Measurements from ENCODE around the gene ABHD6.

Gene ABHD6

DNA sequence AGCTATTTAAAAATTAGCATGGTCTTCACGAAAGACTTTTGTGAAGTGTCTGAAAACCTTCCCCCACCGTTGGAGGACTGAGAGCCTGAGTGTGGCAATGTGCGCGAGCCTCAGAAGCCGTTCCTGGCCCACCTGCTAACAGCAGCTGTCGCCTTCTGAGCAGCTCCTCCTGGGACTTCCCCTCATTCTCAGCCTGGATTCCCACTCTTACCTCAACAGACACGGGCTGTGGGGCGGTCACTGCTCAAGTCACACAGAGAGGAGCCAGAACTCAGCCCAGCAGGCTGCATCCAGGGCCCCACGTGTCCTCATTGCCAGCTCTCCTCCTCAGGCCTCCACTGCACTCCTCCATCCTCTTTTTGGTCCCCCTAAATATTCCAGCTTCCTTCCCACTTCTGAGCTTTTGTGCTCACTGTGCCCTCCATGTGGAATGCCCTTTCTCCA, 34.7 kb upstream of the ABHD6 start:
- Histone ChIP-seq H3K27me3 (ENCODE audit: low read length) (no peaks in the 10 kb centered on the region), H3K9me2 (replicated peaks; ENCODE audit: insufficient read depth, low read length) (no peaks in the 10 kb centered on the region), H2AFZ (ENCODE audit: low read depth, low read length, severe bottlenecking) (no peak overlapping the region), H3K79me2 (ENCODE audit: insufficient read depth, low read length) (no peaks in the 10 kb centered on the region), H3K27ac (ENCODE audit: low read depth, low read length) (no peak overlapping the region), H3K9ac (ENCODE audit: low read length) (no peak overlapping the region), H3K9me3 (ENCODE audit: insufficient read depth, low read length) (no peaks in the 10 kb centered on the region), H3F3A (ENCODE audit: insufficient read depth) (no peaks in the 10 kb centered on the region), H4K20me1 (ENCODE audit: low read depth, low read length) (no peaks in the 10 kb centered on the region), H3K4me2 (ENCODE audit: low read depth, low read length, poor library complexity, severe bottlenecking) (no peak overlapping the region), H3K4me3 (ENCODE audit: insufficient read depth, low read length, poor library complexity, severe bottlenecking) (no peak overlapping the region), H3K36me3 (ENCODE audit: low read length) (no peaks in the 10 kb centered on the region)
- TF ChIP-seq, protein P1, sequence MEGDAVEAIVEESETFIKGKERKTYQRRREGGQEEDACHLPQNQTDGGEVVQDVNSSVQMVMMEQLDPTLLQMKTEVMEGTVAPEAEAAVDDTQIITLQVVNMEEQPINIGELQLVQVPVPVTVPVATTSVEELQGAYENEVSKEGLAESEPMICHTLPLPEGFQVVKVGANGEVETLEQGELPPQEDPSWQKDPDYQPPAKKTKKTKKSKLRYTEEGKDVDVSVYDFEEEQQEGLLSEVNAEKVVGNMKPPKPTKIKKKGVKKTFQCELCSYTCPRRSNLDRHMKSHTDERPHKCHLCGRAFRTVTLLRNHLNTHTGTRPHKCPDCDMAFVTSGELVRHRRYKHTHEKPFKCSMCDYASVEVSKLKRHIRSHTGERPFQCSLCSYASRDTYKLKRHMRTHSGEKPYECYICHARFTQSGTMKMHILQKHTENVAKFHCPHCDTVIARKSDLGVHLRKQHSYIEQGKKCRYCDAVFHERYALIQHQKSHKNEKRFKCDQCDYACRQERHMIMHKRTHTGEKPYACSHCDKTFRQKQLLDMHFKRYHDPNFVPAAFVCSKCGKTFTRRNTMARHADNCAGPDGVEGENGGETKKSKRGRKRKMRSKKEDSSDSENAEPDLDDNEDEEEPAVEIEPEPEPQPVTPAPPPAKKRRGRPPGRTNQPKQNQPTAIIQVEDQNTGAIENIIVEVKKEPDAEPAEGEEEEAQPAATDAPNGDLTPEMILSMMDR (IDR thresholded peaks at IDR 0.05; ENCODE audit: insufficient read depth, low read length, poor library complexity, severe bottlenecking) = no peak

GRCh38 chr3:58203541-58203940, 34.1 kb upstream of the ABHD6 start:
- H3K4me2 ChIP-seq (ENCODE audit: low read depth, low read length, poor library complexity, severe bottlenecking) = no peak overlapping the region
- no peak overlapping the region for H3K4me3 ChIP-seq (ENCODE audit: insufficient read depth, low read length, poor library complexity, severe bottlenecking)
- H3F3A ChIP-seq (ENCODE audit: insufficient read depth) = no peaks in the 10 kb centered on the region
- H4K20me1 ChIP-seq (ENCODE audit: low read depth, low read length) = no peaks in the 10 kb centered on the region
- H3K79me2 ChIP-seq (ENCODE audit: insufficient read depth, low read length) = no peaks in the 10 kb centered on the region
- H3K9ac ChIP-seq (ENCODE audit: low read length) = no peak overlapping the region
- no peaks in the 10 kb centered on the region for H3K9me3 ChIP-seq (ENCODE audit: insufficient read depth, low read length)
- H3K9me2 ChIP-seq (replicated peaks; ENCODE audit: insufficient read depth, low read length) = no peaks in the 10 kb centered on the region
- no peaks in the 10 kb centered on the region for H3K27me3 ChIP-seq (ENCODE audit: low read length)
- no peak for TF ChIP-seq EZH2phosphoT487 (conservative IDR thresholded peaks at IDR 0.05; ENCODE audit: low read length)
- TF ChIP-seq, protein P1 (IDR thresholded peaks at IDR 0.05; ENCODE audit: insufficient read depth, low read length, poor library complexity, severe bottlenecking) = no peak
- H2AFZ ChIP-seq (ENCODE audit: low read depth, low read length, severe bottlenecking) = no peak overlapping the region
- no peak overlapping the region for H3K27ac ChIP-seq (ENCODE audit: low read depth, low read length)
- no peaks in the 10 kb centered on the region for H3K36me3 ChIP-seq (ENCODE audit: low read length)

DNA sequence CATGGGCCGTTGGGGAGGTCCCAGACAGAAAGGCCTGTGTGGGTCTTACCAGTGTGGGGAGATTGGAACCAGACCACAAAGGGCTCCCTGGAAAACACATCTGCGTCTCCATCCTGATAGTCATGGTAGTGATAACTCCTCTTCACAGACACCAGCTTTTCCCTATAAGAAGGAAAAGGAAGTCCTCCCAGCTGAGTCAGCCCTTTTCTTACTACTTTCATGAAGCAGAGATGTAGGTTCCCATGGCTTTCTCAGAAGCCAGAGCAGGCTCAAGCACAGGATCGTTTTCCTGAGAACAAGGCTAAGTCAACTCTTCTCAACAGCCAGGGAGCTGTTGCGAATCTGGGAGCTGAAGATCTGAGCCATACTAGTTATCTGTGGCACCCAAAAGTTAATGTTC, 32.9 kb upstream of the ABHD6 start:
- Histone ChIP-seq H3F3A (ENCODE audit: insufficient read depth) (no peaks in the 10 kb centered on the region), H3K9ac (ENCODE audit: low read length) (no peak overlapping the region)

More for the DNA sequence above, 32.9 kb upstream of the ABHD6 start:
- no peaks in the 10 kb centered on the region for H3K79me2 ChIP-seq (ENCODE audit: insufficient read depth, low read length)
- H2AFZ ChIP-seq (ENCODE audit: low read depth, low read length, severe bottlenecking) = no peak overlapping the region
- no peak overlapping the region for H3K27ac ChIP-seq (ENCODE audit: low read depth, low read length)
- H3K36me3 ChIP-seq (ENCODE audit: low read length) = no peaks in the 10 kb centered on the region
- H3K4me3 ChIP-seq (ENCODE audit: insufficient read depth, low read length, poor library complexity, severe bottlenecking) = no peak overlapping the region
- H3K27me3 ChIP-seq (ENCODE audit: low read length) = no peaks in the 10 kb centered on the region
- H3K9me3 ChIP-seq (ENCODE audit: insufficient read depth, low read length) = no peaks in the 10 kb centered on the region
- no peak overlapping the region for H3K4me2 ChIP-seq (ENCODE audit: low read depth, low read length, poor library complexity, severe bottlenecking)
- TF ChIP-seq, protein P1 (IDR thresholded peaks at IDR 0.05; ENCODE audit: insufficient read depth, low read length, poor library complexity, severe bottlenecking) = no peak
- TF ChIP-seq EZH2phosphoT487 (conservative IDR thresholded peaks at IDR 0.05; ENCODE audit: low read length) = no peak
- H4K20me1 ChIP-seq (ENCODE audit: low read depth, low read length) = no peaks in the 10 kb centered on the region
- no peaks in the 10 kb centered on the region for H3K9me2 ChIP-seq (replicated peaks; ENCODE audit: insufficient read depth, low read length)

Measured in SU-DHL-6 (cell line).